WTC11 (cell line): Measurements from ENCODE around the gene HDAC9. TPM values are rescaled to one million over a fixed set of nuclear protein-coding genes. Genes with fewer than 3 reads are reported as not detected.
A peak's percentile ranks its signal among the peaks of the same experiment; 100 is the strongest.

Experiments
- ATAC-seq: fragments of 200-7000 bp; cut with Tn5 transposase; 2 replicates; pipeline ENCODE4 v1.10.0; 2021; ENCODE audit warnings: mild to moderate bottlenecking, moderate library complexity
- CTCF ChIA-PET: fragments of 300-600 bp; sonication (Branson Sonifier 250); formaldehyde crosslinking; loops from one replicate; lab custom pipeline; 2021; ENCODE audit warnings: antibody characterized with exemption; lab: Charles Lee
- POLR2A ChIA-PET: fragments of 350-600 bp; sonication (Branson Sonifier 250); formaldehyde crosslinking; loops from one replicate; lab custom pipeline; 2021; ENCODE audit warnings: antibody characterized with exemption; lab: Charles Lee
- DNase-seq: peaks from one replicate; pipeline ENCODE4 v3.0.0; 2021; ENCODE audit warnings: low spot score
- H3K27ac Mint-ChIP-seq: 2 replicates; pipeline ENCODE4 v1.8.0; 2021; ENCODE audit warnings: mixed read lengths
- H3K27me3 Mint-ChIP-seq: 2 replicates; pipeline ENCODE4 v1.8.0; 2021; ENCODE audit warnings: low read depth, mild to moderate bottlenecking, moderate library complexity, mixed read lengths
- H3K36me3 Mint-ChIP-seq: 2 replicates; pipeline ENCODE4 v1.8.0; 2021; ENCODE audit warnings: mixed read lengths
- H3K4me1 Mint-ChIP-seq: 2 replicates; pipeline ENCODE4 v1.8.0; 2022; ENCODE audit warnings: mixed read lengths
- H3K4me3 Mint-ChIP-seq: 2 replicates; pipeline ENCODE4 v1.8.0; 2021; ENCODE audit warnings: mild to moderate bottlenecking, moderate library complexity, mixed read lengths
- H3K9me3 Mint-ChIP-seq: 2 replicates; pipeline ENCODE4 v1.8.0; 2021; ENCODE audit warnings: mixed read lengths
- ARID4B ChIP-seq: sonication (generic); formaldehyde crosslinking; IDR thresholded peaks from 2 replicates; pipeline ENCODE4 v1.8.0; 2023; ENCODE audit warnings: missing genetic modification reagents, mild to moderate bottlenecking, borderline replicate concordance
- ATF1 ChIP-seq: sonication (generic); formaldehyde crosslinking; IDR thresholded peaks from 2 replicates; pipeline ENCODE4 v1.8.1; 2023; ENCODE audit warnings: mild to moderate bottlenecking, moderate library complexity, missing genetic modification reagents
- CREB1 ChIP-seq: sonication (generic); formaldehyde crosslinking; IDR thresholded peaks from 2 replicates; pipeline ENCODE4 v1.8.0; 2023; ENCODE audit warnings: mild to moderate bottlenecking, missing genetic modification reagents
- E2F4 ChIP-seq: sonication (generic); formaldehyde crosslinking; IDR thresholded peaks from 2 replicates; pipeline ENCODE4 v1.8.1; 2022; ENCODE audit warnings: low read depth, mild to moderate bottlenecking, moderate library complexity, missing genetic modification reagents, borderline replicate concordance
- ESRRA ChIP-seq: sonication (generic); formaldehyde crosslinking; IDR thresholded peaks from 2 replicates; pipeline ENCODE4 v1.8.1; 2022; ENCODE audit warnings: mild to moderate bottlenecking, missing genetic modification reagents, borderline replicate concordance
- GRHL2 ChIP-seq: fragments of 250-450 bp; sonication (Bioruptor Pico); IDR thresholded peaks from 2 replicates; pipeline ENCODE4 v1.8.0; 2022; ENCODE audit warnings: mild to moderate bottlenecking, moderate library complexity; ENCODE audit not compliant: insufficient replicate concordance, severe bottlenecking
- IRF2 ChIP-seq: sonication (generic); formaldehyde crosslinking; IDR thresholded peaks from 2 replicates; pipeline ENCODE4 v1.8.0; 2022; ENCODE audit warnings: low read depth, missing genetic modification reagents, borderline replicate concordance
- MLX ChIP-seq: sonication (generic); formaldehyde crosslinking; IDR thresholded peaks from 2 replicates; pipeline ENCODE4 v1.8.1; 2023; ENCODE audit warnings: mild to moderate bottlenecking, missing genetic modification reagents, moderate library complexity
- MYBL2 ChIP-seq: sonication (generic); formaldehyde crosslinking; IDR thresholded peaks from 2 replicates; pipeline ENCODE4 v1.8.1; 2023; ENCODE audit warnings: mild to moderate bottlenecking, moderate library complexity, missing genetic modification reagents
- RELA ChIP-seq: sonication (generic); formaldehyde crosslinking; IDR thresholded peaks from 2 replicates; pipeline ENCODE4 v1.8.1; 2022; ENCODE audit warnings: missing genetic modification reagents, mild to moderate bottlenecking, borderline replicate concordance
- SMAD4 ChIP-seq: sonication (generic); formaldehyde crosslinking; IDR thresholded peaks from 2 replicates; pipeline ENCODE4 v1.8.0; 2022; ENCODE audit warnings: mild to moderate bottlenecking, missing genetic modification reagents
- TCF7 ChIP-seq: sonication (generic); formaldehyde crosslinking; IDR thresholded peaks from 2 replicates; pipeline ENCODE4 v1.8.0; 2022; ENCODE audit warnings: mild to moderate bottlenecking, low read depth, missing genetic modification reagents, moderate library complexity
- TP53 ChIP-seq: sonication (generic); formaldehyde crosslinking; IDR thresholded peaks from 2 replicates; pipeline ENCODE4 v1.8.1; 2023; ENCODE audit warnings: mild to moderate bottlenecking, missing genetic modification reagents
- USF1 ChIP-seq: sonication (generic); formaldehyde crosslinking; IDR thresholded peaks from 2 replicates; pipeline ENCODE4 v1.8.0; 2022; ENCODE audit warnings: mild to moderate bottlenecking, missing genetic modification reagents
- ZBTB21 ChIP-seq: sonication (generic); formaldehyde crosslinking; IDR thresholded peaks from 2 replicates; pipeline ENCODE4 v1.8.1; 2023; ENCODE audit warnings: mild to moderate bottlenecking, missing genetic modification reagents, borderline replicate concordance
- ZNF263 ChIP-seq: sonication (generic); formaldehyde crosslinking; IDR thresholded peaks from 2 replicates; pipeline ENCODE4 v1.8.1; 2022; ENCODE audit warnings: low read depth, mild to moderate bottlenecking, moderate library complexity, missing genetic modification reagents
- ZNF423 ChIP-seq: fragments of 250-450 bp; sonication (Bioruptor Pico); IDR thresholded peaks from 2 replicates; pipeline ENCODE4 v2.1.2; 2022; ENCODE audit warnings: mild to moderate bottlenecking, moderate library complexity
- ZNF512 ChIP-seq: sonication (generic); formaldehyde crosslinking; IDR thresholded peaks from 2 replicates; pipeline ENCODE4 v1.8.1; 2022; ENCODE audit warnings: missing genetic modification reagents, borderline replicate concordance
- total RNA-seq: library from RNA; stranded (reverse); gene quantifications from 3 replicates; pipeline ENCODE4 v1.2.3, GENCODE V29; 2021
- TF ChIP-seq, protein P1 (sequence below): fragments of 250-450 bp; sonication (Bioruptor Pico); IDR thresholded peaks from 2 replicates; pipeline ENCODE4 v1.9.0; 2021; ENCODE audit warnings: mild to moderate bottlenecking, borderline replicate concordance
- TF ChIP-seq, protein P2 (sequence below): fragments of 200-600 bp; IDR thresholded peaks from 2 replicates; pipeline ENCODE4 v1.8.0; 2022; ENCODE audit warnings: antibody characterized with exemption

Gene HDAC9
- total RNA-seq, 1 experiment from 2014 or later: 18.8 TPM

DNA sequence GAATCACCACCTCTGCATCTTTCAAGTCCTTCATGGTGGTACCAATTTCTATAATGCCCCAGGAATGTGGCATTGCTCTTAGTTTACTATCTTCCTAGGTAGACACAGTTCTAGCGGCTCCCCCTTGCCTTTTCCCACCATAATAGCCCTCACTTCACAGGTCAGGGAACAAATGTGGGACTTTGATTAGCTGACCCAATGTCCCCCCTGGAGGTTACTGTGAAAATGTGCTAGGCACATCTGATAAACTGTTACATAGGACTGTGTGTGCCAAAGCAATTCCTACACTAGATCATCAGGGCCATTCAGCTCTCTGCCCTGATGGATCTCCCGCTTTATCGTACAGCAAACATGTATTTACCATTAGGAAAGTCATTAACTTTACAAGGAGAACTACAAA, 527.9 kb downstream of the HDAC9 start:
- ATAC-seq: peak; percentile 52
- Mint-ChIP-seq H3K4me1 (peaks cover 5% of the 10 kb centered on the region), H3K4me3 (no peak overlapping the region), H3K27ac (no peak overlapping the region), H3K27me3 (no peaks in the 10 kb centered on the region), H3K9me3 (0 out of 2 replicates have a peak, but pooled peaks cover 4% of the 10 kb centered on the region), H3K36me3 (no peaks in the 10 kb centered on the region)
- ChIA-PET CTCF (interaction anchor here (0.9 kb wide), 1 partner anchor 413 kb away, joined by 3 read pairs; no protein-coding TSS in a partner anchor), POLR2A (no interaction called here)
- DNase-seq: no peak
- TF ChIP-seq E2F4 (CRISPR knock-in tag) (no peak), ZNF423 (CRISPR knock-in tag) (no peak), SMAD4 (no peak), ESRRA (CRISPR knock-in tag) (no peak), ATF1 (no peak), ZBTB21 (no peak), ARID4B (CRISPR knock-in tag) (no peak), ZNF263 (no peak), TP53 (CRISPR knock-in tag) (no peak), USF1 (no peak), IRF2 (CRISPR knock-in tag) (no peak), RELA (CRISPR knock-in tag) (no peak), GRHL2 (CRISPR knock-in tag) (no peak), MYBL2 (CRISPR knock-in tag) (no peak), MLX (CRISPR knock-in tag) (no peak), TCF7 (CRISPR knock-in tag) (no peak), CREB1 (CRISPR knock-in tag) (no peak), ZNF512 (CRISPR knock-in tag) (no peak)
- TF ChIP-seq, protein P1, sequence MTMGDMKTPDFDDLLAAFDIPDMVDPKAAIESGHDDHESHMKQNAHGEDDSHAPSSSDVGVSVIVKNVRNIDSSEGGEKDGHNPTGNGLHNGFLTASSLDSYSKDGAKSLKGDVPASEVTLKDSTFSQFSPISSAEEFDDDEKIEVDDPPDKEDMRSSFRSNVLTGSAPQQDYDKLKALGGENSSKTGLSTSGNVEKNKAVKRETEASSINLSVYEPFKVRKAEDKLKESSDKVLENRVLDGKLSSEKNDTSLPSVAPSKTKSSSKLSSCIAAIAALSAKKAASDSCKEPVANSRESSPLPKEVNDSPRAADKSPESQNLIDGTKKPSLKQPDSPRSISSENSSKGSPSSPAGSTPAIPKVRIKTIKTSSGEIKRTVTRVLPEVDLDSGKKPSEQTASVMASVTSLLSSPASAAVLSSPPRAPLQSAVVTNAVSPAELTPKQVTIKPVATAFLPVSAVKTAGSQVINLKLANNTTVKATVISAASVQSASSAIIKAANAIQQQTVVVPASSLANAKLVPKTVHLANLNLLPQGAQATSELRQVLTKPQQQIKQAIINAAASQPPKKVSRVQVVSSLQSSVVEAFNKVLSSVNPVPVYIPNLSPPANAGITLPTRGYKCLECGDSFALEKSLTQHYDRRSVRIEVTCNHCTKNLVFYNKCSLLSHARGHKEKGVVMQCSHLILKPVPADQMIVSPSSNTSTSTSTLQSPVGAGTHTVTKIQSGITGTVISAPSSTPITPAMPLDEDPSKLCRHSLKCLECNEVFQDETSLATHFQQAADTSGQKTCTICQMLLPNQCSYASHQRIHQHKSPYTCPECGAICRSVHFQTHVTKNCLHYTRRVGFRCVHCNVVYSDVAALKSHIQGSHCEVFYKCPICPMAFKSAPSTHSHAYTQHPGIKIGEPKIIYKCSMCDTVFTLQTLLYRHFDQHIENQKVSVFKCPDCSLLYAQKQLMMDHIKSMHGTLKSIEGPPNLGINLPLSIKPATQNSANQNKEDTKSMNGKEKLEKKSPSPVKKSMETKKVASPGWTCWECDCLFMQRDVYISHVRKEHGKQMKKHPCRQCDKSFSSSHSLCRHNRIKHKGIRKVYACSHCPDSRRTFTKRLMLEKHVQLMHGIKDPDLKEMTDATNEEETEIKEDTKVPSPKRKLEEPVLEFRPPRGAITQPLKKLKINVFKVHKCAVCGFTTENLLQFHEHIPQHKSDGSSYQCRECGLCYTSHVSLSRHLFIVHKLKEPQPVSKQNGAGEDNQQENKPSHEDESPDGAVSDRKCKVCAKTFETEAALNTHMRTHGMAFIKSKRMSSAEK (CRISPR knock-in tag): no peak
- TF ChIP-seq, protein P2, sequence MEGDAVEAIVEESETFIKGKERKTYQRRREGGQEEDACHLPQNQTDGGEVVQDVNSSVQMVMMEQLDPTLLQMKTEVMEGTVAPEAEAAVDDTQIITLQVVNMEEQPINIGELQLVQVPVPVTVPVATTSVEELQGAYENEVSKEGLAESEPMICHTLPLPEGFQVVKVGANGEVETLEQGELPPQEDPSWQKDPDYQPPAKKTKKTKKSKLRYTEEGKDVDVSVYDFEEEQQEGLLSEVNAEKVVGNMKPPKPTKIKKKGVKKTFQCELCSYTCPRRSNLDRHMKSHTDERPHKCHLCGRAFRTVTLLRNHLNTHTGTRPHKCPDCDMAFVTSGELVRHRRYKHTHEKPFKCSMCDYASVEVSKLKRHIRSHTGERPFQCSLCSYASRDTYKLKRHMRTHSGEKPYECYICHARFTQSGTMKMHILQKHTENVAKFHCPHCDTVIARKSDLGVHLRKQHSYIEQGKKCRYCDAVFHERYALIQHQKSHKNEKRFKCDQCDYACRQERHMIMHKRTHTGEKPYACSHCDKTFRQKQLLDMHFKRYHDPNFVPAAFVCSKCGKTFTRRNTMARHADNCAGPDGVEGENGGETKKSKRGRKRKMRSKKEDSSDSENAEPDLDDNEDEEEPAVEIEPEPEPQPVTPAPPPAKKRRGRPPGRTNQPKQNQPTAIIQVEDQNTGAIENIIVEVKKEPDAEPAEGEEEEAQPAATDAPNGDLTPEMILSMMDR: no peak
